HepG2 (cell line): Measurements from ENCODE around the gene PNMA8C. TPM values are rescaled to one million over a fixed set of nuclear protein-coding genes. Genes with fewer than 3 reads are reported as not detected.
A peak's percentile ranks its signal among the peaks of the same experiment; 100 is the strongest.

Experiments used
- ATAC-seq: fragments of 200-7000 bp; cut with Tn5 transposase; 3 replicates; pipeline ENCODE4 v1.9.1; 2020; ENCODE audit warnings: mild to moderate bottlenecking, moderate library complexity
- BruUV-seq: library from RNA; stranded (reverse); fragments of 400-500 nt; replicated peaks from 2 replicates; lab custom pipeline; 2021; lab: Mats Ljungman, UMichigan
- CTCF ChIA-PET: fragments of 300-600 bp; formaldehyde crosslinking; extraction: SDS; loops from one replicate; lab custom pipeline; 2021; ENCODE audit warnings: low total read pairs, inconsistent platforms, low intra/inter-chr PET ratio; lab: Yijun Ruan, JAX
- POLR2A ChIA-PET: fragments of 350-600 bp; sonication (Branson Sonifier 250); formaldehyde crosslinking; loops from one replicate; lab custom pipeline; 2020; ENCODE audit warnings: antibody characterized with exemption, inconsistent platforms; lab: Yijun Ruan, JAX
- DNase-seq: peaks from one replicate; pipeline ENCODE4 v3.0.0-alpha.2; 2015; ENCODE audit warnings: low spot score
- FAIRE-seq: peaks from 3 replicates; lab custom pipeline; 2011; peaks lifted over from hg19 to GRCh38; lab: Jason Lieb, UNC
- H2AFZ ChIP-seq: one replicate; pipeline ENCODE4 v1.6.1; 2011; ENCODE audit warnings: low read length, inconsistent platforms
- H3K27ac ChIP-seq: fragments of 300-600 bp; 3 replicates; pipeline ENCODE4 v1.8.0; 2011; ENCODE audit warnings: mixed run types, mild to moderate bottlenecking, mixed read lengths, low read length, inconsistent platforms; ENCODE audit not compliant: insufficient read depth; ENCODE audit errors: extremely low read length
- H3K27me3 ChIP-seq, 2 experiments: fragments of 200-600 bp in 1 of 2; 2 replicates in 1 of 2; 3 replicates in 1 of 2; pipeline versions ENCODE4 v1.6.0 to v1.8.0; 2011; ENCODE audit warnings: low read length in 2 of 2, mild to moderate bottlenecking in 2 of 2, moderate library complexity in 2 of 2, inconsistent platforms in 1 of 2; ENCODE audit not compliant: insufficient read depth in 2 of 2, control insufficient read depth in 1 of 2
- H3K36me3 ChIP-seq, 2 experiments: fragments of 200-600 bp in 1 of 2; replicated peaks in 1 of 2; 2 replicates in 1 of 2; 3 replicates in 1 of 2; pipeline versions ENCODE4 v1.5.1 to v1.8.0; 2011; ENCODE audit warnings: low read length in 2 of 2, inconsistent platforms in 1 of 2; ENCODE audit not compliant: insufficient read depth in 2 of 2, control insufficient read depth in 1 of 2
- H3K4me1 ChIP-seq: 2 replicates; pipeline ENCODE4 v1.5.1; 2012; ENCODE audit warnings: low read length, inconsistent platforms; ENCODE audit not compliant: insufficient read depth
- H3K4me2 ChIP-seq: 2 replicates; pipeline ENCODE4 v1.6.0; 2011; ENCODE audit warnings: low read depth, low read length, inconsistent platforms
- H3K4me3 ChIP-seq, 3 experiments: fragments of 200-600 bp in 1 of 3; sonication (generic), shearing (Covaris generic) in 1 of 3; replicated peaks in 1 of 3; 2 replicates each; pipeline ENCODE4 v1.5.1; 2011 to 2016; ENCODE audit warnings: low read length in 3 of 3, inconsistent platforms in 2 of 3, low read depth in 2 of 3, mild to moderate bottlenecking in 2 of 3, control low read depth in 1 of 3, mixed read lengths in 1 of 3; ENCODE audit not compliant: insufficient read depth in 1 of 3
- H3K79me2 ChIP-seq: one replicate; pipeline ENCODE4 v1.6.1; 2011; ENCODE audit warnings: low read length, inconsistent platforms; ENCODE audit not compliant: insufficient read depth
- H3K9ac ChIP-seq: 2 replicates; pipeline ENCODE4 v1.6.0; 2011; ENCODE audit warnings: mild to moderate bottlenecking, low read depth, low read length, inconsistent platforms; ENCODE audit not compliant: insufficient read depth
- H3K9me3 ChIP-seq: 2 replicates; pipeline ENCODE4 v1.5.1; 2012; ENCODE audit warnings: mild to moderate bottlenecking, low read length
- H4K20me1 ChIP-seq: 2 replicates; pipeline ENCODE4 v1.6.0; 2011; ENCODE audit warnings: inconsistent platforms, mild to moderate bottlenecking, low read length, moderate library complexity; ENCODE audit not compliant: insufficient read depth
- CBX5 ChIP-seq: sonication (generic); formaldehyde crosslinking; IDR thresholded peaks from 2 replicates; pipeline ENCODE4 v1.4.0; 2020; ENCODE audit warnings: missing genetic modification reagents, borderline replicate concordance
- CEBPB ChIP-seq: IDR thresholded peaks from 2 replicates; pipeline ENCODE4 v1.6.1; 2011; ENCODE audit warnings: low read depth, low read length, improper control_type of control experiment, borderline replicate concordance
- GATA4 ChIP-seq: sonication (generic); IDR thresholded peaks from 2 replicates; pipeline ENCODE4 v1.6.1; 2016; ENCODE audit warnings: antibody characterized with exemption, low read depth, borderline replicate concordance
- GLI4 ChIP-seq: sonication (generic); formaldehyde crosslinking; IDR thresholded peaks from 2 replicates; pipeline ENCODE4 v1.5.1; 2020; ENCODE audit warnings: missing genetic modification reagents, mild to moderate bottlenecking, moderate library complexity, borderline replicate concordance
- KDM5B ChIP-seq: sonication (generic); formaldehyde crosslinking; IDR thresholded peaks from 2 replicates; pipeline ENCODE4 v1.4.0; 2020; ENCODE audit warnings: missing genetic modification reagents, mild to moderate bottlenecking, borderline replicate concordance
- PAF1 ChIP-seq: IDR thresholded peaks from 2 replicates; pipeline ENCODE4 v1.6.1; 2016; ENCODE audit warnings: missing genetic modification reagents, missing compliant biosample characterization
- POLR2AphosphoS5 ChIP-seq: IDR thresholded peaks from 2 replicates; pipeline ENCODE4 v1.6.1; 2012; ENCODE audit warnings: low read depth, low read length
- REPIN1 ChIP-seq: sonication (generic); formaldehyde crosslinking; IDR thresholded peaks from 2 replicates; pipeline ENCODE4 v1.8.0; 2022; ENCODE audit warnings: missing genetic modification reagents, low read depth, mild to moderate bottlenecking, borderline replicate concordance
- ZNF12 ChIP-seq: sonication (generic); formaldehyde crosslinking; IDR thresholded peaks from 2 replicates; pipeline ENCODE4 v1.5.0; 2020; ENCODE audit warnings: missing genetic modification reagents
- ZNF570 ChIP-seq: sonication (generic); formaldehyde crosslinking; IDR thresholded peaks from 2 replicates; pipeline ENCODE4 v1.4.0; 2020; ENCODE audit warnings: mild to moderate bottlenecking, missing genetic modification reagents, borderline replicate concordance
- ZSCAN29 ChIP-seq: sonication (generic); formaldehyde crosslinking; conservative IDR thresholded peaks from 2 replicates; pipeline ENCODE4 v1.4.0; 2020; ENCODE audit warnings: mild to moderate bottlenecking, missing genetic modification reagents
- WGBS: methylation state at CpG from one replicate; pipeline ENCODE4 v1.1.6; 2017; ENCODE audit warnings: low lambda C conversion rate; 5-methylcytosine and 5-hydroxymethylcytosine counted together
- in situ Hi-C: cut with HindIII; loops from 2 replicates; pipeline ENCODE4 v1.10.0; 2017; ENCODE audit warnings: low pct_unique_long_range_greater_than_20kb; ENCODE audit not compliant: extremely low pct_ligation_motif_present
- intact Hi-C: fragments of 100-400 bp; cut with micrococcal nuclease; formaldehyde crosslinking; loops from one replicate; pipeline ENCODE4 v1.10.0; 2022; ENCODE audit not compliant: unreplicated experiment
- polyA plus RNA-seq, 8 experiments: library from polyadenylated mRNA; depleted of rRNA in 3 of 8; stranded (reverse) in 7 of 8; unstranded in 1 of 8; fragments of >200 nt; fragmentation: Illumina TruSeq in 4 of 8; extraction: Trizol in 4 of 8; gene quantifications; 2 replicates each; pipeline versions ENCODE4 v1.2.1 to v1.2.3, GENCODE V29; 2011 to 2016; ENCODE audit warnings: low read depth in 4 of 8, missing spikeins in 1 of 8, mixed read lengths in 1 of 8; ENCODE audit not compliant: insufficient read depth in 1 of 8
- total RNA-seq, 5 experiments: library from RNA; depleted of rRNA; stranded (reverse); fragments of >200 nt; fragmentation: Illumina TruSeq; extraction: Trizol; gene quantifications; 2 replicates each; pipeline ENCODE4 v1.2.3, GENCODE V29; 2016; ENCODE audit warnings: low read depth in 1 of 5
- TF ChIP-seq, protein P1 (sequence below): IDR thresholded peaks from 2 replicates; pipeline ENCODE4 v1.6.1; 2012; ENCODE audit warnings: low read depth, low read length, improper control_type of control experiment
- TF ChIP-seq, protein P2 (sequence below): fragments of 450-650 bp; IDR thresholded peaks from 2 replicates; pipeline ENCODE4 v1.6.1; 2017; ENCODE audit warnings: mild to moderate bottlenecking
- TF ChIP-seq, protein P3 (sequence below): sonication (generic); formaldehyde crosslinking; IDR thresholded peaks from 2 replicates; pipeline ENCODE4 v1.9.0; 2022; ENCODE audit warnings: missing genetic modification reagents, mild to moderate bottlenecking, borderline replicate concordance

The PNMA8C gene
- total and polyA plus RNA-seq, 2 of the 13 experiments (the other 11 are each of a cell fraction or from before 2014, with no cell fraction given): not detected

- TF ChIP-seq KDM5B (CRISPR knock-in tag) (peak; percentile 37; the same call in 1 of the 2 replicates), ZSCAN29 (CRISPR knock-in tag) (no peak)
- TF ChIP-seq, protein P1, sequence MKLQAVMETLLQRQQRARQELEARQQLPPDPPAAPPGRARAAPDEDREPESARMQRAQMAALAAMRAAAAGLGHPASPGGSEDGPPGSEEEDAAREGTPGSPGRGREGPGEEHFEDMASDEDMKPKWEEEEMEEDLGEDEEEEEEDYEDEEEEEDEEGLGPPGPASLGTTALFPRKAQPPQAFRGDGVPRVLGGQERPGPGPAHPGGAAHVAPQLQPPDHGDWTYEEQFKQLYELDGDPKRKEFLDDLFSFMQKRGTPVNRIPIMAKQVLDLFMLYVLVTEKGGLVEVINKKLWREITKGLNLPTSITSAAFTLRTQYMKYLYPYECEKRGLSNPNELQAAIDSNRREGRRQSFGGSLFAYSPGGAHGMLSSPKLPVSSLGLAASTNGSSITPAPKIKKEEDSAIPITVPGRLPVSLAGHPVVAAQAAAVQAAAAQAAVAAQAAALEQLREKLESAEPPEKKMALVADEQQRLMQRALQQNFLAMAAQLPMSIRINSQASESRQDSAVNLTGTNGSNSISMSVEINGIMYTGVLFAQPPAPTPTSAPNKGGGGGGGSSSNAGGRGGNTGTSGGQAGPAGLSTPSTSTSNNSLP: no peak
- TF ChIP-seq, protein P2, sequence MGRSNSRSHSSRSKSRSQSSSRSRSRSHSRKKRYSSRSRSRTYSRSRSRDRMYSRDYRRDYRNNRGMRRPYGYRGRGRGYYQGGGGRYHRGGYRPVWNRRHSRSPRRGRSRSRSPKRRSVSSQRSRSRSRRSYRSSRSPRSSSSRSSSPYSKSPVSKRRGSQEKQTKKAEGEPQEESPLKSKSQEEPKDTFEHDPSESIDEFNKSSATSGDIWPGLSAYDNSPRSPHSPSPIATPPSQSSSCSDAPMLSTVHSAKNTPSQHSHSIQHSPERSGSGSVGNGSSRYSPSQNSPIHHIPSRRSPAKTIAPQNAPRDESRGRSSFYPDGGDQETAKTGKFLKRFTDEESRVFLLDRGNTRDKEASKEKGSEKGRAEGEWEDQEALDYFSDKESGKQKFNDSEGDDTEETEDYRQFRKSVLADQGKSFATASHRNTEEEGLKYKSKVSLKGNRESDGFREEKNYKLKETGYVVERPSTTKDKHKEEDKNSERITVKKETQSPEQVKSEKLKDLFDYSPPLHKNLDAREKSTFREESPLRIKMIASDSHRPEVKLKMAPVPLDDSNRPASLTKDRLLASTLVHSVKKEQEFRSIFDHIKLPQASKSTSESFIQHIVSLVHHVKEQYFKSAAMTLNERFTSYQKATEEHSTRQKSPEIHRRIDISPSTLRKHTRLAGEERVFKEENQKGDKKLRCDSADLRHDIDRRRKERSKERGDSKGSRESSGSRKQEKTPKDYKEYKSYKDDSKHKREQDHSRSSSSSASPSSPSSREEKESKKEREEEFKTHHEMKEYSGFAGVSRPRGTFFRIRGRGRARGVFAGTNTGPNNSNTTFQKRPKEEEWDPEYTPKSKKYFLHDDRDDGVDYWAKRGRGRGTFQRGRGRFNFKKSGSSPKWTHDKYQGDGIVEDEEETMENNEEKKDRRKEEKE: no peak
These were observed 42.5 kb upstream of the PNMA8C start, which contains the start of gene PNMA8A (continued) for GRCh38 chr19:46471116-46471733.

GRCh38 chr19:46470376-46470775 is 41.6 kb upstream of the PNMA8C start:
- Histone ChIP-seq H2AFZ (no peak overlapping the region), H3K9ac (no peak overlapping the region), H3K4me3 (no peak overlapping the region), H3K4me2 (no peak overlapping the region), H3K36me3 (no peaks in the 10 kb centered on the region), H3K9me3 (no peaks in the 10 kb centered on the region), H3K79me2 (no peaks in the 10 kb centered on the region), H3K27me3 (peaks cover 2 to 19% of the 10 kb centered on the region in 2 experiments; a peak in 3 of 5 replicates), H4K20me1 (no peaks in the 10 kb centered on the region), H3K4me1 (peaks cover 27% of the 10 kb centered on the region), H3K27ac (no peak overlapping the region)
- in situ Hi-C loops: no loop called here
- DNase-seq (no peak), ATAC-seq (no peak), FAIRE-seq (no peak)
- intact Hi-C loops: no loop called here
- CTCF ChIA-PET: no interaction called here
- POLR2A ChIA-PET: no interaction called here
- WGBS: 63% methylated on average over 6 of the region's 10 CpGs
- no TSS peak for BruUV-seq
- TF ChIP-seq POLR2AphosphoS5 (no peak), REPIN1 (CRISPR knock-in tag) (no peak), ZNF570 (no peak), ZNF12 (CRISPR knock-in tag) (no peak), PAF1 (CRISPR knock-in tag) (no peak), GATA4 (no peak), CEBPB (no peak), CBX5 (no peak), GLI4 (CRISPR knock-in tag) (no peak)
- TF ChIP-seq, protein P3, sequence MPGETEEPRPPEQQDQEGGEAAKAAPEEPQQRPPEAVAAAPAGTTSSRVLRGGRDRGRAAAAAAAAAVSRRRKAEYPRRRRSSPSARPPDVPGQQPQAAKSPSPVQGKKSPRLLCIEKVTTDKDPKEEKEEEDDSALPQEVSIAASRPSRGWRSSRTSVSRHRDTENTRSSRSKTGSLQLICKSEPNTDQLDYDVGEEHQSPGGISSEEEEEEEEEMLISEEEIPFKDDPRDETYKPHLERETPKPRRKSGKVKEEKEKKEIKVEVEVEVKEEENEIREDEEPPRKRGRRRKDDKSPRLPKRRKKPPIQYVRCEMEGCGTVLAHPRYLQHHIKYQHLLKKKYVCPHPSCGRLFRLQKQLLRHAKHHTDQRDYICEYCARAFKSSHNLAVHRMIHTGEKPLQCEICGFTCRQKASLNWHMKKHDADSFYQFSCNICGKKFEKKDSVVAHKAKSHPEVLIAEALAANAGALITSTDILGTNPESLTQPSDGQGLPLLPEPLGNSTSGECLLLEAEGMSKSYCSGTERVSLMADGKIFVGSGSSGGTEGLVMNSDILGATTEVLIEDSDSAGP (CRISPR knock-in tag): no peak
